Peyer's patch (tissue), 4 donors: Measurements from ENCODE around the gene PLEKHG5.

Experiments
- CTCF ChIP-seq, 6 experiments: fragments of 450-650 bp in 4 of 6; fragments of 200-600 bp in 2 of 6; sonication (generic) in 1 of 6; IDR thresholded peaks; one replicate each; pipeline ENCODE4 v1.5.1; 2017 to 2019; ENCODE audit warnings: antibody characterized with exemption in 6 of 6, mild to moderate bottlenecking in 3 of 6, moderate library complexity in 1 of 6
- POLR2A ChIP-seq, 2 donors: fragments of 450-650 bp; IDR thresholded peaks; one replicate each; pipeline ENCODE4 v1.5.1; 2017; ENCODE audit warnings: antibody characterized with exemption in 2 of 2, mild to moderate bottlenecking in 2 of 2, moderate library complexity in 2 of 2

- TF ChIP-seq POLR2A (IDR thresholded peaks at IDR 0.05) (no peak), CTCF (IDR thresholded peaks at IDR 0.05) (no peak)
These were observed 21.1 kb downstream of the PLEKHG5 start for GRCh38 chr1:6470132-6471085.
